Astrocyte (in vitro differentiated cells and primary cell): ENCODE data around the gene NXN. TPM values are rescaled to one million over a fixed set of nuclear protein-coding genes. Genes with fewer than 3 reads are reported as not detected.

ENCODE experiments used
- DNase-seq: peaks from one replicate; pipeline ENCODE4 v3.0.0-alpha.2; 2010; ENCODE audit warnings: low read depth
- FAIRE-seq: peaks from 2 replicates; lab custom pipeline; 2011; peaks lifted over from hg19 to GRCh38; lab: Jason Lieb, UNC
- H2AFZ ChIP-seq: 2 replicates; pipeline ENCODE4 v1.6.0; 2012; ENCODE audit warnings: low read depth, low read length, inconsistent platforms
- H3K27ac ChIP-seq: 2 replicates; pipeline ENCODE4 v1.5.1; 2011; ENCODE audit warnings: low read depth, low read length, inconsistent platforms
- H3K27me3 ChIP-seq: 2 replicates; pipeline ENCODE4 v1.6.0; 2011; ENCODE audit warnings: low read length, inconsistent platforms; ENCODE audit not compliant: insufficient read depth
- H3K36me3 ChIP-seq: 2 replicates; pipeline ENCODE4 v1.5.1; 2011; ENCODE audit warnings: low read length, inconsistent platforms; ENCODE audit not compliant: insufficient read depth
- H3K4me1 ChIP-seq: 2 replicates; pipeline ENCODE4 v1.5.1; 2011; ENCODE audit warnings: low read length, inconsistent platforms; ENCODE audit not compliant: insufficient read depth
- H3K4me2 ChIP-seq: 2 replicates; pipeline ENCODE4 v1.6.0; 2012; ENCODE audit warnings: low read length, inconsistent platforms
- H3K4me3 ChIP-seq: 2 replicates; pipeline ENCODE4 v1.5.1; 2011; ENCODE audit warnings: low read depth, mild to moderate bottlenecking, low read length, inconsistent platforms; ENCODE audit not compliant: insufficient read depth
- H3K79me2 ChIP-seq: 2 replicates; pipeline ENCODE4 v1.6.0; 2012; ENCODE audit warnings: mild to moderate bottlenecking, low read length, inconsistent platforms; ENCODE audit not compliant: insufficient read depth
- H3K9ac ChIP-seq: 2 replicates; pipeline ENCODE4 v1.6.0; 2012; ENCODE audit warnings: mild to moderate bottlenecking, low read length, inconsistent platforms
- H3K9me3 ChIP-seq: 2 replicates; pipeline ENCODE4 v1.5.1; 2012; ENCODE audit warnings: low read depth, mild to moderate bottlenecking, low read length, inconsistent platforms; ENCODE audit not compliant: insufficient read depth
- H4K20me1 ChIP-seq: 2 replicates; pipeline ENCODE4 v1.6.0; 2012; ENCODE audit warnings: low read length, inconsistent platforms; ENCODE audit not compliant: insufficient read depth
- H3K27ac Mint-ChIP-seq: one replicate; pipeline ENCODE4 v1.8.0; 2021; ENCODE audit warnings: mild to moderate bottlenecking, mixed read lengths; ENCODE audit not compliant: unreplicated experiment
- H3K27me3 Mint-ChIP-seq: one replicate; pipeline ENCODE4 v1.8.0; 2021; ENCODE audit warnings: low read depth, mixed read lengths; ENCODE audit not compliant: unreplicated experiment
- H3K36me3 Mint-ChIP-seq: one replicate; pipeline ENCODE4 v1.8.0; 2021; ENCODE audit warnings: low read depth, mixed read lengths; ENCODE audit not compliant: unreplicated experiment
- H3K4me1 Mint-ChIP-seq: one replicate; pipeline ENCODE4 v1.8.0; 2021; ENCODE audit warnings: low read depth, mixed read lengths; ENCODE audit not compliant: unreplicated experiment
- H3K4me3 Mint-ChIP-seq: one replicate; pipeline ENCODE4 v1.8.0; 2021; ENCODE audit warnings: mild to moderate bottlenecking, moderate library complexity, mixed read lengths; ENCODE audit not compliant: unreplicated experiment
- H3K9me3 Mint-ChIP-seq: one replicate; pipeline ENCODE4 v1.8.0; 2021; ENCODE audit warnings: mild to moderate bottlenecking, mixed read lengths; ENCODE audit not compliant: unreplicated experiment
- CTCF ChIP-seq: IDR thresholded peaks from 2 replicates; pipeline ENCODE4 v1.5.1; 2011; ENCODE audit warnings: low read depth, mild to moderate bottlenecking, inconsistent platforms, low read length, moderate library complexity; ENCODE audit not compliant: insufficient read depth
- EZH2 ChIP-seq: IDR thresholded peaks from 2 replicates; pipeline ENCODE4 v1.6.1; 2012; ENCODE audit warnings: mild to moderate bottlenecking, low read length, inconsistent platforms; ENCODE audit not compliant: insufficient read depth
- total RNA-seq: library from RNA; stranded (reverse); gene quantifications from 2 replicates; pipeline ENCODE4 v1.2.1, GENCODE V29; 2021

NXN gene
- total RNA-seq, 1 donor from 2014 or later: 104 TPM

GRCh38 chr17:969811-970355 lies 9.7 kb downstream of the NXN start:
- Mint-ChIP-seq H3K27ac (no peak overlapping the region), H3K4me1 (peaks cover 26% of the 10 kb centered on the region), H3K4me3 (no peak overlapping the region), H3K27me3 (no peaks in the 10 kb centered on the region), H3K36me3 (peaks cover 16% of the 10 kb centered on the region), H3K9me3 (no peaks in the 10 kb centered on the region)
- FAIRE-seq: no peak
- Histone ChIP-seq H4K20me1 (peaks cover 94% of the 10 kb centered on the region), H3K27ac (no peak overlapping the region), H3K9me3 (no peaks in the 10 kb centered on the region), H3K4me1 (peaks cover 12% of the 10 kb centered on the region), H3K4me2 (peak overlapping the region; percentile 66), H3K27me3 (no peaks in the 10 kb centered on the region), H2AFZ (no peak overlapping the region), H3K4me3 (peak overlapping the region; percentile 15), H3K9ac (peak overlapping the region; percentile 36), H3K79me2 (peaks cover 97% of the 10 kb centered on the region), H3K36me3 (no peaks in the 10 kb centered on the region)
- TF ChIP-seq CTCF (no peak), EZH2 (no peak)
- DNase-seq: no peak

- Histone ChIP-seq H3K27me3 (no peaks in the 10 kb centered on the region), H2AFZ (no peak overlapping the region), H3K9me3 (no peaks in the 10 kb centered on the region), H3K27ac (no peak overlapping the region), H3K9ac (peak overlapping the region; percentile 36), H3K36me3 (no peaks in the 10 kb centered on the region), H3K79me2 (peaks cover 98% of the 10 kb centered on the region), H4K20me1 (peaks cover 96% of the 10 kb centered on the region), H3K4me1 (peaks cover 17% of the 10 kb centered on the region), H3K4me2 (peak overlapping the region; percentile 66), H3K4me3 (no peak overlapping the region)
- Mint-ChIP-seq H3K27me3 (no peaks in the 10 kb centered on the region), H3K4me3 (peak overlapping the region; percentile 45), H3K36me3 (peaks cover 14% of the 10 kb centered on the region), H3K4me1 (peaks cover 30% of the 10 kb centered on the region), H3K9me3 (no peaks in the 10 kb centered on the region), H3K27ac (no peak overlapping the region)
- no peak for DNase-seq
- peak; percentile 20 for FAIRE-seq
- TF ChIP-seq CTCF (no peak), EZH2 (no peak)
Measured at GRCh38 chr17:968812-969730, 10.5 kb downstream of the NXN start.
